ENCODE measurements around the gene NFILZ.

NFILZ gene

DNA sequence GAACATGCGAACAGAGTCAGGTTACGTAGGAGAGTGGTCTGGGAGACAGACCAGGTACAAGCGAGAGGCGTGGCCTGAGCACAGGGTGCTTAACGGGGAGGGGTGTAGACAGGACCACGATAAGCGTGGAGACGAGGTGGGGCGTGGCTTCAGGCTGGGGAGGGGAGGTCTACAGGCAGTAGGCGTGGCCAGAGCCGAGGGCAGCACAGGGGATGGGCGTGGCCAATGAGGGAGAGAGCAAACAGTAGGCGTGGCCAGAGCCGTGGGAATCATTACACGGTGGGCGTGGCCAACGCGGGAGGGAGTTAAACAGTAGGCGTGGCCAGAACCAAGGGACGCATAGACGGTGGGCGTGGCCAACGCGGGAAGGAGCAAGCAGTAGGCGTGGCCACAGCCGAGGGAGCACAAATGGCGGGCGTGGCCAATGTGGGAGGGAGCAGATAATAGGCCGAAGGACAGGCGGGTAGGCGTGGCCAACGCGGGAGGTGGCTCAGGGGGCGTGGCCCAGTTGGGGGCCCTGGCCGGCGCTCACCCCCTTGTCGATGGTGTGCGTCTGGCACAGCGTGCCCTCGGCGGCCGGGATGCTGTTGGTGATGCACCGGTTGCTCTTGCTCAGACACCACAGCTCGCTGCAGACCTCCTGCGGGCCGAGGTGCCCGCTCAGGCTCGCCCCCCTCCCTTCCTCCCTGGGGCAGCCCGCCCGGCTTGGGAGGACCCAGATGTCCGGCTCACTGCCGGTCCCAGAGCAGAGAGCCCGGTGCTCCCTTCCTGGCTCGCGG, 38.0 kb upstream of the NFILZ start (continued):
- TF ChIP-seq, protein P1, sequence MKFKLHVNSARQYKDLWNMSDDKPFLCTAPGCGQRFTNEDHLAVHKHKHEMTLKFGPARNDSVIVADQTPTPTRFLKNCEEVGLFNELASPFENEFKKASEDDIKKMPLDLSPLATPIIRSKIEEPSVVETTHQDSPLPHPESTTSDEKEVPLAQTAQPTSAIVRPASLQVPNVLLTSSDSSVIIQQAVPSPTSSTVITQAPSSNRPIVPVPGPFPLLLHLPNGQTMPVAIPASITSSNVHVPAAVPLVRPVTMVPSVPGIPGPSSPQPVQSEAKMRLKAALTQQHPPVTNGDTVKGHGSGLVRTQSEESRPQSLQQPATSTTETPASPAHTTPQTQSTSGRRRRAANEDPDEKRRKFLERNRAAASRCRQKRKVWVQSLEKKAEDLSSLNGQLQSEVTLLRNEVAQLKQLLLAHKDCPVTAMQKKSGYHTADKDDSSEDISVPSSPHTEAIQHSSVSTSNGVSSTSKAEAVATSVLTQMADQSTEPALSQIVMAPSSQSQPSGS (tag by site-specific recombination; IDR thresholded peaks at IDR 0.05; ENCODE audit: low read depth), result no peak
- TF ChIP-seq KLF10 (tag by site-specific recombination; IDR thresholded peaks at IDR 0.05), result no peak; the same call in 1 of the 2 replicates
- TF ChIP-seq EGR2 (tag by site-specific recombination; IDR thresholded peaks at IDR 0.05; ENCODE audit: low read depth), result peak; percentile 64; the same call in 1 of the 2 replicates
- TF ChIP-seq, protein P2, sequence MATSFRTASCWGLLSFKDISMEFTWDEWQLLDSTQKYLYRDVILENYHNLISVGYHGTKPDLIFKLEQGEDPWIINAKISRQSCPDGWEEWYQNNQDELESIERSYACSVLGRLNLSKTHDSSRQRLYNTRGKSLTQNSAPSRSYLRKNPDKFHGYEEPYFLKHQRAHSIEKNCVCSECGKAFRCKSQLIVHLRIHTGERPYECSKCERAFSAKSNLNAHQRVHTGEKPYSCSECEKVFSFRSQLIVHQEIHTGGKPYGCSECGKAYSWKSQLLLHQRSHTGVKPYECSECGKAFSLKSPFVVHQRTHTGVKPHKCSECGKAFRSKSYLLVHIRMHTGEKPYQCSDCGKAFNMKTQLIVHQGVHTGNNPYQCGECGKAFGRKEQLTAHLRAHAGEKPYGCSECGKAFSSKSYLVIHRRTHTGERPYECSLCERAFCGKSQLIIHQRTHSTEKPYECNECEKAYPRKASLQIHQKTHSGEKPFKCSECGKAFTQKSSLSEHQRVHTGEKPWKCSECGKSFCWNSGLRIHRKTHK (tag by site-specific recombination; IDR thresholded peaks at IDR 0.05), result no peak
- TF ChIP-seq KLF16 (tag by site-specific recombination; IDR thresholded peaks at IDR 0.05), result peak; percentile 75; the same call in 1 of the 2 replicates
- TF ChIP-seq ZNF548 (tag by site-specific recombination; IDR thresholded peaks at IDR 0.05), result no peak
- TF ChIP-seq ZNF560 (tag by site-specific recombination; IDR thresholded peaks at IDR 0.05; ENCODE audit: borderline replicate concordance), result no peak
- peak; percentile 97 for TF ChIP-seq KLF1 (tag by site-specific recombination; IDR thresholded peaks at IDR 0.05)
- TF ChIP-seq, protein P3, sequence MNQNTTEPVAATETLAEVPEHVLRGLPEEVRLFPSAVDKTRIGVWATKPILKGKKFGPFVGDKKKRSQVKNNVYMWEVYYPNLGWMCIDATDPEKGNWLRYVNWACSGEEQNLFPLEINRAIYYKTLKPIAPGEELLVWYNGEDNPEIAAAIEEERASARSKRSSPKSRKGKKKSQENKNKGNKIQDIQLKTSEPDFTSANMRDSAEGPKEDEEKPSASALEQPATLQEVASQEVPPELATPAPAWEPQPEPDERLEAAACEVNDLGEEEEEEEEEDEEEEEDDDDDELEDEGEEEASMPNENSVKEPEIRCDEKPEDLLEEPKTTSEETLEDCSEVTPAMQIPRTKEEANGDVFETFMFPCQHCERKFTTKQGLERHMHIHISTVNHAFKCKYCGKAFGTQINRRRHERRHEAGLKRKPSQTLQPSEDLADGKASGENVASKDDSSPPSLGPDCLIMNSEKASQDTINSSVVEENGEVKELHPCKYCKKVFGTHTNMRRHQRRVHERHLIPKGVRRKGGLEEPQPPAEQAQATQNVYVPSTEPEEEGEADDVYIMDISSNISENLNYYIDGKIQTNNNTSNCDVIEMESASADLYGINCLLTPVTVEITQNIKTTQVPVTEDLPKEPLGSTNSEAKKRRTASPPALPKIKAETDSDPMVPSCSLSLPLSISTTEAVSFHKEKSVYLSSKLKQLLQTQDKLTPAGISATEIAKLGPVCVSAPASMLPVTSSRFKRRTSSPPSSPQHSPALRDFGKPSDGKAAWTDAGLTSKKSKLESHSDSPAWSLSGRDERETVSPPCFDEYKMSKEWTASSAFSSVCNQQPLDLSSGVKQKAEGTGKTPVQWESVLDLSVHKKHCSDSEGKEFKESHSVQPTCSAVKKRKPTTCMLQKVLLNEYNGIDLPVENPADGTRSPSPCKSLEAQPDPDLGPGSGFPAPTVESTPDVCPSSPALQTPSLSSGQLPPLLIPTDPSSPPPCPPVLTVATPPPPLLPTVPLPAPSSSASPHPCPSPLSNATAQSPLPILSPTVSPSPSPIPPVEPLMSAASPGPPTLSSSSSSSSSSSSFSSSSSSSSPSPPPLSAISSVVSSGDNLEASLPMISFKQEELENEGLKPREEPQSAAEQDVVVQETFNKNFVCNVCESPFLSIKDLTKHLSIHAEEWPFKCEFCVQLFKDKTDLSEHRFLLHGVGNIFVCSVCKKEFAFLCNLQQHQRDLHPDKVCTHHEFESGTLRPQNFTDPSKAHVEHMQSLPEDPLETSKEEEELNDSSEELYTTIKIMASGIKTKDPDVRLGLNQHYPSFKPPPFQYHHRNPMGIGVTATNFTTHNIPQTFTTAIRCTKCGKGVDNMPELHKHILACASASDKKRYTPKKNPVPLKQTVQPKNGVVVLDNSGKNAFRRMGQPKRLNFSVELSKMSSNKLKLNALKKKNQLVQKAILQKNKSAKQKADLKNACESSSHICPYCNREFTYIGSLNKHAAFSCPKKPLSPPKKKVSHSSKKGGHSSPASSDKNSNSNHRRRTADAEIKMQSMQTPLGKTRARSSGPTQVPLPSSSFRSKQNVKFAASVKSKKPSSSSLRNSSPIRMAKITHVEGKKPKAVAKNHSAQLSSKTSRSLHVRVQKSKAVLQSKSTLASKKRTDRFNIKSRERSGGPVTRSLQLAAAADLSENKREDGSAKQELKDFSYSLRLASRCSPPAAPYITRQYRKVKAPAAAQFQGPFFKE (tag by site-specific recombination; IDR thresholded peaks at IDR 0.05; ENCODE audit: borderline replicate concordance), result no peak
- TF ChIP-seq ZNF202 (tag by site-specific recombination; IDR thresholded peaks at IDR 0.05; ENCODE audit: borderline replicate concordance), result no peak
- no peak for TF ChIP-seq ZNF423 (tag by site-specific recombination; IDR thresholded peaks at IDR 0.05)
- peak; percentile 72 for TF ChIP-seq SCRT2 (tag by site-specific recombination; IDR thresholded peaks at IDR 0.05)
- TF ChIP-seq, protein P4, sequence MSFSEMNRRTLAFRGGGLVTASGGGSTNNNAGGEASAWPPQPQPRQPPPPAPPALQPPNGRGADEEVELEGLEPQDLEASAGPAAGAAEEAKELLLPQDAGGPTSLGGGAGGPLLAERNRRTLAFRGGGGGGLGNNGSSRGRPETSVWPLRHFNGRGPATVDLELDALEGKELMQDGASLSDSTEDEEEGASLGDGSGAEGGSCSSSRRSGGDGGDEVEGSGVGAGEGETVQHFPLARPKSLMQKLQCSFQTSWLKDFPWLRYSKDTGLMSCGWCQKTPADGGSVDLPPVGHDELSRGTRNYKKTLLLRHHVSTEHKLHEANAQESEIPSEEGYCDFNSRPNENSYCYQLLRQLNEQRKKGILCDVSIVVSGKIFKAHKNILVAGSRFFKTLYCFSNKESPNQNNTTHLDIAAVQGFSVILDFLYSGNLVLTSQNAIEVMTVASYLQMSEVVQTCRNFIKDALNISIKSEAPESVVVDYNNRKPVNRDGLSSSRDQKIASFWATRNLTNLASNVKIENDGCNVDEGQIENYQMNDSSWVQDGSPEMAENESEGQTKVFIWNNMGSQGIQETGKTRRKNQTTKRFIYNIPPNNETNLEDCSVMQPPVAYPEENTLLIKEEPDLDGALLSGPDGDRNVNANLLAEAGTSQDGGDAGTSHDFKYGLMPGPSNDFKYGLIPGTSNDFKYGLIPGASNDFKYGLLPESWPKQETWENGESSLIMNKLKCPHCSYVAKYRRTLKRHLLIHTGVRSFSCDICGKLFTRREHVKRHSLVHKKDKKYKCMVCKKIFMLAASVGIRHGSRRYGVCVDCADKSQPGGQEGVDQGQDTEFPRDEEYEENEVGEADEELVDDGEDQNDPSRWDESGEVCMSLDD (tag by site-specific recombination; IDR thresholded peaks at IDR 0.05), result no peak
- peak; percentile 96 for TF ChIP-seq GLIS2 (tag by site-specific recombination; IDR thresholded peaks at IDR 0.05)
- no peak for TF ChIP-seq ZNF416 (tag by site-specific recombination; IDR thresholded peaks at IDR 0.05)

Measured in HEK293 (cell line).